T-helper 17 cell (primary cell): ENCODE measurements around the gene NPPB. TPM values are rescaled to one million over a fixed set of nuclear protein-coding genes. Genes with fewer than 3 reads are reported as not detected.

Experiments used
- ATAC-seq: fragments of 150-1000 bp; cut with Tn5 transposase; 2 replicates; pipeline ENCODE4 v1.10.0; 2021; ENCODE audit warnings: mild to moderate bottlenecking, moderate library complexity
- DNase-seq, 3 donors: peaks; one replicate each; pipeline versions ENCODE4 v3.0.0 to v3.0.0-alpha.2; 2020 to 2021
- H3K9me3 ChIP-seq: one replicate; pipeline ENCODE4 v1.7.0; 2013; ENCODE audit warnings: low read length, mild to moderate bottlenecking; ENCODE audit not compliant: control insufficient read depth, poor library complexity, severe bottlenecking
- H3K27ac Mint-ChIP-seq: one replicate; pipeline ENCODE4 v1.8.0; 2022; ENCODE audit warnings: mild to moderate bottlenecking, moderate library complexity, mixed read lengths
- H3K27me3 Mint-ChIP-seq: one replicate; pipeline ENCODE4 v1.8.0; 2022; ENCODE audit warnings: mixed read lengths
- H3K36me3 Mint-ChIP-seq: one replicate; pipeline ENCODE4 v1.8.0; 2022; ENCODE audit warnings: low read depth, mixed read lengths
- H3K4me1 Mint-ChIP-seq: one replicate; pipeline ENCODE4 v1.8.0; 2022; ENCODE audit warnings: mild to moderate bottlenecking, mixed read lengths
- H3K4me3 Mint-ChIP-seq: one replicate; pipeline ENCODE4 v1.8.0; 2022; ENCODE audit warnings: mild to moderate bottlenecking, moderate library complexity, mixed read lengths
- total RNA-seq, 4 donors: library from RNA in 2 of 4; stranded (reverse) in 2 of 4; gene quantifications; one replicate each; pipeline ENCODE4 v1.2.3 and lab custom pipeline; 2022 to 2026

NPPB gene
- total RNA-seq, 2 donors from 2014 or later: not detected

DNA sequence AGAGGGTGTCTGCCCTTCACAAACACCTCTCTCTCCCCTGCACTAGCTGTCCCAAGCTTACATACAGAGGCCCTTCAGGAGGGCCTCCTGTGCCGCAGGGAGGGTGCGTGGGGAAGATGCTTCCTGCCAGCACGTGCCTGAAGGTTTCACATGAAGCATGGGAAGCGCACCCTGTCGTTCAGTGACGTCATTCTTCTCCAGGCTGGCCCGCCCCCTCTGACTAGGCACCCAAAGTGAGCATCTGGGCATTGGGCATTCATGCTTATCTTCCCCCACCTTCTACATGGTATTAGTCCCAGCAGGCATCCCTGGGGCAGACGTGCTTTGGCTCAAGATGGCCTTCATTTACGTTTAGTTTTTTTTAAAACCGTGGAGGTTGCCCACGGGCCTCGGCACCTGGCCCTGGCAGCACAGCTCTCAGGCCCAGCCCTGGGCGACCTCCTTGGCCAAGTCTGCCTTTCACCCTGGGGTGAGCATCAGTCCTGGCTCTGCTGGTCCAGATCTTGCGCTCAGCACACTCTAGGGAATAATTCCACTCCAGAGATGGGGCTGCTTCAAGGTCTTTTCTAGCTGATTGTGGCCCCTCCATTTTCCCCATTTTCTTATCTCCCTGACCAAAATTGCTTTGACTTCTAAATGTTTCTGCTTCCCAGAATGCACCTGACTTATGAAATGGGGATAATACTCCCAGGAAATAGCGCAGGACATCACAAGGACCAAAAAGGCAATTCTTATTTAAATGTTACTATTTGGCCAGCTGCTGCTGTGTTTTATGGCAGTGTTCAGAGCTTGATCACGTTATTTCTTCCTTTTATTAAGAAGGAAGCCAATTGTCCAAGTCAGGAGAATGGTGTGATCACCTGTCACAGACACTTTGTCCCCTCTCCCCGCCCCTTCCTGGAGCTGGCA, 17.2 kb downstream of the NPPB start:
- no peak overlapping the region for H3K4me3 Mint-ChIP-seq
- no peak for DNase-seq
- no peak for ATAC-seq
- no peaks in the 10 kb centered on the region for H3K9me3 ChIP-seq
- H3K27me3 Mint-ChIP-seq: no peaks in the 10 kb centered on the region
- H3K4me1 Mint-ChIP-seq: peaks cover 13% of the 10 kb centered on the region
- H3K27ac Mint-ChIP-seq: no peak overlapping the region
- H3K36me3 Mint-ChIP-seq: peaks cover 8% of the 10 kb centered on the region

DNA sequence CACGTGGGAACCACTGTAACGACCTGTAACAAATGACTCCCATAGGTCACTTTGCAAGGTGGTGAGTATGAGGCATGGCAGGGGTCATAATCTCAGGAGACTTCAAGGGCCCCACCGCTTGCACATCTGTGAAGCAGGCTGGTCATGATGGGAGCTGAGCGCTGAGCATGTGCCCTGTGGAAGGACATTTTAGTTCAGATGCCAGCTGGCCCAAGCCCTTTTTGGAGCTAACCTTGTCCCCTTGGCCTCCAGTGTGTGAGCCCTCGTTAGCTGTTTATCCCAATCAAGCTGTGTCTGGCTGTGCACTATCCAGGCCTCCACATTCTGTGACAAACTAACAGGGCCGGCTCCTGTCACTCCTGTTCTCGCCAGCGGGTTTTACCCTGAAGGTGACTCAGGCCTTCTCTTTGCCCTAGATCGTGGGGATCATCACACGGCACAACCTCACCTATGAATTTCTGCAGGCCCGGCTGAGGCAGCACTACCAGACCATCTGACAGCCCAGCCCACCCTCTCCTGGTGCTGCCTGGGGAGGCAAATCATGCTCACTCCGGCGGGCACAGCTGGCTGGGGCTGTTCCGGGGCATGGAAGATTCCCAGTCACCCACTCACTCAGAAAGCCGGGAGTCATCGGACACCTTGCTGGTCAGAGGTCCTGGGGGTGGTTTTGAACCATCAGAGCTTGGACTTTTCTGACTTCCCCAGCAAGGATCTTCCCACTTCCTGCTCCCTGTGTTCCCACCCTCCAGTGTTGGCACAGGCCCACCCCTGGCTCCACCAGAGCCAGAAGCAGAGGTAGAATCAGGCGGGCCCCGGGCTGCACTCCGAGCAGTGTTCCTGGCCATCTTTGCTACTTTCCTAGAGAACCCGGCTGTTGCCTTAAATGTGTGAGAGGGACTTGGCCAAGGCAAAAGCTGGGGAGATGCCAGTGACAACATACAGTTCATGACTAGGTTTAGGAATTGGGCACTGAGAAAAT, 18.7 kb downstream of the NPPB start:
- Mint-ChIP-seq H3K27me3 (no peaks in the 10 kb centered on the region), H3K27ac (no peak overlapping the region), H3K36me3 (peaks cover 13% of the 10 kb centered on the region), H3K4me1 (peaks cover 15% of the 10 kb centered on the region), H3K4me3 (no peak overlapping the region)
- H3K9me3 ChIP-seq: no peaks in the 10 kb centered on the region
- ATAC-seq (no peak), DNase-seq (no peak)

DNA sequence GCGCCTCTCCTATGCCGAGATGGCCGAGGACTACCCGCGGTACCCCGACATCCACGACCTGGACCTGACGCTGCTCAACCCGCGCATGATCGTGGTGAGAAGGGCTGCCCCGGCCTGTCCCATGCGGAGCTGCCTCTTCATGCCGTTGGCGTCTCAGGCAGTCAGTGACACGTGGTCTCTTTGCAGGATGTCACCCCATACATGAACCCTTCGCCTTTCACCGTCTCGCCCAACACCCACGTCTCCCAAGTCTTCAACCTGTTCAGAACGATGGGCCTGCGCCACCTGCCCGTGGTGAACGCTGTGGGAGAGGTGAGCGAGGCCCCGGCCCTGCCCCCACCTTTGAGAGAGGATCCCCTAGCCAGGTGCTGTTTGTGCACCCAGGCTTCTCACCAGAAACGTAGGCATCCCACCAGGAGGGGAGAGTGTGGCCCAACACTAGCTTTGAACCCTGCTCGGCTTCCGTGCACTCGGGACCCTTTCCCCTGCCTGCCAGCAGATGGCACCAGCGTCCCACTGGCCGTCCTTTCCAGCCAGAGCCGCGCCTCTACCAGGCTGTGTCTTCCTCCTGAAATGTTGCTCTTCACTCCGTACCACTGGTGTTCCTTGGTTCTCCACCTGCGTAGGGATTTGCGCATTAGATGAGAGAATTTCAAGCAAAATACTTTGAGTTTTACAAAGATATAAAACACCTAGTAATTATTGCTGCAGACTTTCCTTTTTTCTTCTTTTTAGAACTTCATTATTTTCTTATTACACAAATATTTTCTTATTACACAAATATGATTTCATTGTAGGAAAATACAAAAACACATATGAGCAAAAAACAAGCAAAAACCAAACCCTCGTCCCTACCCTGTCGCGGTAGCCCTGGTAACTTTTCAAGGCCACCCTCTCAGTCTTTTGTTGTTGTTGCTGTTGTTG, 20.1 kb downstream of the NPPB start:
- peak; percentile 93 for ATAC-seq
- H3K36me3 Mint-ChIP-seq: peaks cover 11% of the 10 kb centered on the region

DNA sequence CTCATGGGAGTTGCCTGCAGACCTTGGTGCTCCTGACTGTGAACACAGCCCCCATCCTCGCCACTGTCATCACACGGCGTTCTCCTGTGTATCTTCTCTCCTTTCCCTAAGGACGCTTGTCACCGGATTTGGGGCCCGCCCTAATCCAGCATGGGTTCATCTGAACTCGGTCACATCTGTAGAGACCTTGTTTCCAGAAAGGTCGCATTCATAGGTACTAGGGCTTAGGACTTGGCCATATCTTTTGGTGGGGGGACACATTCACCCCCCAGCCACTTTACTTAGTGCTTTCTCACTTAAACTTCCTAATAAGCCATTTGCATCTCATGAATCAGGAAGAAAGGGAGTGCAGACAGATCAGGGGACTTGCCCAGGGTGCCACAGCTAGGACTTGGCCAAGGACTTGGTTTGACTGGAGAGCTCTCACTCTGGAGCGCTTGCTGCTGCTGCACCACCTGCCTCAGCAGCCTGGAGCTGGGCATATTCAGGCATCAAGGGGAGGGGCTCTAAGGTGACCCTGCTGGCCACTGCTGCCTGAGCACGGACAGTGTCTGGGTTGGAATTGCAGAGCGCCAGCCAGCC, 20.9 kb downstream of the NPPB start:
- no peak overlapping the region for H3K27ac Mint-ChIP-seq
- DNase-seq: no peak
- H3K36me3 Mint-ChIP-seq: peaks cover 11% of the 10 kb centered on the region
- H3K4me1 Mint-ChIP-seq: peaks cover 9% of the 10 kb centered on the region
- ATAC-seq: no peak
- H3K4me3 Mint-ChIP-seq: no peak overlapping the region
- H3K9me3 ChIP-seq: no peaks in the 10 kb centered on the region
- no peaks in the 10 kb centered on the region for H3K27me3 Mint-ChIP-seq

More for the DNA sequence above, 20.1 kb downstream of the NPPB start:
- Mint-ChIP-seq H3K27me3 (no peaks in the 10 kb centered on the region), H3K4me1 (peaks cover 12% of the 10 kb centered on the region), H3K4me3 (no peak overlapping the region), H3K27ac (peak overlapping the region; percentile 6)
- no peaks in the 10 kb centered on the region for H3K9me3 ChIP-seq
- peak; percentile 55 to 72 (median 57) for DNase-seq

DNA sequence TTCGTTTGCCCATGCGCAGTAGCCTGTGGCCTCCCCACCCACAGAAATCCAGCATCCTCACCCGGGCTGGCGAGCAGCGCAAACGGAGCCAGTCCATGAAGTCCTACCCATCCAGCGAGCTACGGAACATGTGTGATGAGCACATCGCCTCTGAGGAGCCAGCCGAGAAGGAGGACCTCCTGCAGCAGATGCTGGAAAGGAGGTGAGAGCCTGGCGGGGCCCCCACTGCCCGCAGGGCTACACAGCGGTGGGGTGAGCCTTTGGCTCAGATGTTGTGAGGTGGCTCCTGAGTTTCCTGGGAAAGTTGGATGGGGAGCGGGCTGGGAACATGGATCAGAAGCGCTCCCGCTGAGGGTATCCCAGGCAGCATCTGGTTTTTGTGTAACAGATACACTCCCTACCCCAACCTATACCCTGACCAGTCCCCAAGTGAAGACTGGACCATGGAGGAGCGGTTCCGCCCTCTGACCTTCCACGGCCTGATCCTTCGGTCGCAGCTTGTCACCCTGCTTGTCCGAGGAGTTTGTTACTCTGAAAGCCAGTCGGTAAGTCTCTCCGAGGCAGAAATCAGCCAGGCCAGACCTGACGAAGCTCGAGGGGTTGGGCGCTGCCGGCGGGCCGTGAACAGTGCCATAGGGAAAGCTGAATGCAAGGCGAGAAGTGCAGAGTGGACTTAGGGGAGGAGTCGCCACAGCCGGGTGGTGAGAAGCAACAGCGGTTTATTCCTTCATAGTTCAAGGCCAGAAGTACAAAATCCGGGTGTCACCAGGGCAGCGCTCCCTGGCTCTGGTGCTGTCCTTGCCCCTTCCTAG, 21.6 kb downstream of the NPPB start:
- H3K27ac Mint-ChIP-seq: no peak overlapping the region
- no peak for DNase-seq
- peaks cover 12% of the 10 kb centered on the region for H3K36me3 Mint-ChIP-seq
- no peaks in the 10 kb centered on the region for H3K27me3 Mint-ChIP-seq
- ATAC-seq: no peak
- no peaks in the 10 kb centered on the region for H3K9me3 ChIP-seq
- peaks cover 6% of the 10 kb centered on the region for H3K4me1 Mint-ChIP-seq
- no peak overlapping the region for H3K4me3 Mint-ChIP-seq

DNA sequence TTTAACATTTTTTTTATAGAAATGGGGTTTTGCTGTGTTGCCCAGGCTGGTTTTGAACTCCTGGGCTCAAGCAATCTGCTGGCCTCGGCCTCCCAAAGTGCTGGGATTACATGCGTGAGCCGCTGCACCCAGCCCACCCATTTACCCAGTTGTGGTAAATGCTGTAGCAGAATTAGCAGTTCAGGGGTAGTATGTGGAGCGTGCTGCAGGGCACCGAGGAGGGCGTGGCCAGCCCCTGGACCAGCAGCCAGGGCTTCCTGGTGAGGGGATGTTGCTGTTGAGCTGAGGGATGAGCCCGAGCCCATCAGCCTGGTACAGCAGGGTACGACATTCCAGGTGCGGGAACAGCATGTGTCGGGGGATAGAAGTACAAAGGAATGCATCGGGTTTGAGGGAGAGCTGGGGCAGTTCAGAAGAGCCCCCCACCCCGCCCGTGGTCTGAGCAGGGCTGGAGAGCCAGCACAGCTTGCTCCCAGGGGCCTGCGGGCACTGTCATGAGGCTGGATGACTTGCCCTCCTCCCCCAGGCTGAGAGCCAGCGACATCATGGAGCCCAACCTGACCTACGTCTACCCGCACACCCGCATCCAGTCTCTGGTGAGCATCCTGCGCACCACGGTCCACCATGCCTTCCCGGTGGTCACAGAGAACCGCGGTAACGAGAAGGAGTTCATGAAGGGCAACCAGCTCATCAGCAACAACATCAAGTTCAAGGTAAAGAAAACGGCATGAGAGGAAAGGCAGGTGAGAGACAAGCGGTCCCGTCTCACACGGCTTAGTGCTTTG, 23.1 kb downstream of the NPPB start:
- H3K9me3 ChIP-seq: no peaks in the 10 kb centered on the region
- no peaks in the 10 kb centered on the region for H3K27me3 Mint-ChIP-seq
- DNase-seq: no peak
- no peak overlapping the region for H3K27ac Mint-ChIP-seq
- no peak overlapping the region for H3K4me3 Mint-ChIP-seq
- peaks cover 6% of the 10 kb centered on the region for H3K4me1 Mint-ChIP-seq
- no peak for ATAC-seq
- peaks cover 9% of the 10 kb centered on the region for H3K36me3 Mint-ChIP-seq

DNA sequence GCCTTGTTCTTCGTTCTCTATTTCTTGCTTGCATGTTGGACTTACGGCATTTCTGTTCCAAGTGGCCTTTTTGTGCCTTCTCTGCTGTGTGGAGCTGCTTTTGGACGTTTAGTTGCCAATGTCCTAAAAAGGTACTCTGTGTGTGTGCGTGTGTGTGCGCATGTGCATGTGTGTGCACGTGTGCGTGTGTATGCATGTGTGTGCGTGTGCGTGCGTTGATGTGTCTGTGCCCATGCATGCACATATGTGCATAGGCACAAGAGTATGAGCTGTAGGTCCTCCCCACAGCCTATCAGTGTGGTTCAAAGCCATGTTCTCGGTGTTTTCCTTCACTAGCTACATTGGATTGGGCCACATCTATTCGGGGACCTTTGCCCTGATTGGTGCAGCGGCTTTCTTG, 24.8 kb downstream of the NPPB start:
- Mint-ChIP-seq H3K27ac (no peak overlapping the region), H3K4me1 (peaks cover 6% of the 10 kb centered on the region), H3K4me3 (no peak overlapping the region), H3K36me3 (peaks cover 9% of the 10 kb centered on the region), H3K27me3 (no peaks in the 10 kb centered on the region)
- no peaks in the 10 kb centered on the region for H3K9me3 ChIP-seq
- ATAC-seq (no peak), DNase-seq (no peak)

DNA sequence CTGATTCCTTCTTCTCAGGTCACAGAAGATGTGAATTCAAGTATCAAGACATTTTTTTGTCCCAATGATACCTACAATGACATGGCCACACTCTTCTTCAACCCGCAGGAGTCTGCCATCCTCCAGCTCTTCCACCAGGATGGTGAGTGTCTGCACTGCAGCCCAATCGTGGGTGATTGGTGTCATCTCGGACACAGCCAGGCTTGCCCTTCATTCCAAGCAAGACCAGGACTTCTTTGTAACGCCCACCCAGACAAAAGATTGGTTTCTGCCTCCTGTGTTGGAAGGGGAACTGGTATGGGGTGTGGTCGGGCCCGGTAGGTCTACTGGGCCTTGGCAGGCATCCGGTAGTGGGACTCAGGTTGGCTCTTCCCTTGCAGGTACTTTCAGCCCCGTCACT, 25.2 kb downstream of the NPPB start:
- H3K36me3 Mint-ChIP-seq: peaks cover 9% of the 10 kb centered on the region
- no peaks in the 10 kb centered on the region for H3K9me3 ChIP-seq
- ATAC-seq (no peak), DNase-seq (no peak)
- no peak overlapping the region for H3K27ac Mint-ChIP-seq
- H3K4me3 Mint-ChIP-seq: no peak overlapping the region
- H3K27me3 Mint-ChIP-seq: no peaks in the 10 kb centered on the region
- H3K4me1 Mint-ChIP-seq: peaks cover 3% of the 10 kb centered on the region

DNA sequence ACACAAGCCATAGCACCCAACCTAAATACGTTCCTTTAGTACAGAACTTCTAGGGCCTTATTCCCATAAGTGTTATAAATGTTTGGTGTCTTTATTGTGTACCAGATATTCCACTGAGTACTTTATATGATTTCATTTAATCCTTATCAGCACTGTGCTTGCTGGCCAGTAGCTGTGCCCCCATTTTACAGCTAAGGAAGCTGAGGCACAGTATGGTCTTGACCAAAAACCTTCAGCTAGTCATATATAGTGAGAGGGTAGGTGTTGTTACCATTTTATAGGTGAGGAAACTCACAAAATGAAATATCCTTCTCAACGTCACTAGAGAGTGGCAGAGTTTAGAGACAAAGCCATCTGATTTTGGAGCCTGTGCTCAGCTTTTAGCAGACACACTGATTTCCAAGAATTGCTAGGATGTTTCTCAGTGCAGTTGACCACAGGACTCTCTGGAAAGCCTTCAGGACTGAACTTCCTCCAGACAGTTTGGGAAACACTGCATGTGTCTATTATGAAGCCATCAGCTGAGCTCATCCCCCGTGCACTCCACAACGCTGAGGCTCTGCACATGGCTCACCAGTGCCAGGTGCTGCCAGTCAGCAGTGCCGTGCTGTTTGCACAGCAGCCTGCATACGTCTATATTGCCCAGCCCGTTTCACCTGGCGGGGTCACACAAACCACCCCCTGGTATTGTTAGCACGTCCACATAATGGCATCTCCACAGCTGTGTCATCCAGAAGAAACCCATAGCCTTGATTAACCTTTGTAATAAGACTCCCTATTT, 26.6 kb downstream of the NPPB start:
- Mint-ChIP-seq H3K4me1 (peaks cover 2% of the 10 kb centered on the region), H3K4me3 (no peak overlapping the region), H3K27me3 (no peaks in the 10 kb centered on the region), H3K36me3 (peaks cover 9% of the 10 kb centered on the region), H3K27ac (no peak overlapping the region)
- DNase-seq (no peak), ATAC-seq (no peak)
- no peaks in the 10 kb centered on the region for H3K9me3 ChIP-seq

DNA sequence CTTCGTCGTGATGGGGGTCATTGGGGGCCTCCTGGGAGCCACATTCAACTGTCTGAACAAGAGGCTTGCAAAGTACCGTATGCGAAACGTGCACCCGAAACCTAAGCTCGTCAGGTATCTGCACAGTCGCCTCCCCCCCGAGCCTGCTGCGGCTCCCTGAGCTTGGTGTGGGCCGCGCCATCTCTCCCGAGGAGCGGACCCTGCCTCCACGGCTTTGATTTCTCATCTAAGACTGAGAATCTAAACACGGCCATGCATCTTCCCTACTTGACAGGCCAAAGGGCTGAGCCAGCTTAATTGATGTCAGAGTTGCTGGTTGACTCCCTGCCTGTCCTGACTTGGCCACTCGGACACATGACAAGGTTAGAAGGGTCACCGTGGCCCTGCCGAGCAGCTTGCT, 30.2 kb downstream of the NPPB start:
- Mint-ChIP-seq H3K27me3 (no peaks in the 10 kb centered on the region), H3K36me3 (peaks cover 2% of the 10 kb centered on the region), H3K27ac (no peak overlapping the region), H3K4me1 (no peaks in the 10 kb centered on the region), H3K4me3 (peak overlapping the region; percentile 33)
- no peaks in the 10 kb centered on the region for H3K9me3 ChIP-seq
- no peak for DNase-seq
- ATAC-seq: no peak

DNA sequence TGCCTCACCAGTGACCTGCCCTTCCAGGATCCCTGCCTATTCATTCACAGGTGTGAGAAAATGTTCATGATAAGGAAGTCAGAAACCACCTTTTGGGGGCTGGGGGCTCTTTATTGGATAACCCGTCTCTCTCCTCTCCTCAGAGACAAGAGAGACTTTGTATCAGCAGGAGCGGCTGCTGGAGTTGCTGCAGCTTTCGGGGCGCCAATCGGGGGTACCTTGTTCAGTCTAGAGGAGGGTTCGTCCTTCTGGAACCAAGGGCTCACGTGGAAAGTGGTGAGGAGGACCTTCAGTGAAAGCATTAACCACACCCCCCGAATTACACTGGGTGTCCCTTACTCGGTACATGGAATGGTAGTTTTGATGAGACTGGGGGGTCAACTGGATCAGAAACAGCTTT, 31.8 kb downstream of the NPPB start:
- H3K27ac Mint-ChIP-seq: no peak overlapping the region

More for the DNA sequence above, 31.8 kb downstream of the NPPB start:
- Mint-ChIP-seq H3K4me3 (no peak overlapping the region), H3K4me1 (no peaks in the 10 kb centered on the region), H3K27me3 (no peaks in the 10 kb centered on the region), H3K36me3 (no peaks in the 10 kb centered on the region)
- DNase-seq (no peak), ATAC-seq (no peak)
- no peaks in the 10 kb centered on the region for H3K9me3 ChIP-seq
